HL-60 (cell line): Measurements from ENCODE around the gene DLG1.

Experiments
- DNase-seq, 2 experiments: peaks; one replicate each; pipeline ENCODE4 v3.0.0-alpha.2; 2010 to 2020; ENCODE audit warnings: low read depth in 1 of 2, low spot score in 1 of 2
- H3K27ac ChIP-seq: fragments of 250-450 bp; sonication (Bioruptor Pico); replicated peaks from 2 replicates; pipeline ENCODE4 v1.5.1; 2020; ENCODE audit warnings: mild to moderate bottlenecking, moderate library complexity
- H3K27me3 ChIP-seq: fragments of 250-450 bp; sonication (Bioruptor Pico); 2 replicates; pipeline ENCODE4 v1.5.1; 2021; ENCODE audit warnings: mild to moderate bottlenecking, moderate library complexity; ENCODE audit not compliant: insufficient read depth, poor library complexity, severe bottlenecking
- H3K4me3 ChIP-seq: replicated peaks from 2 replicates; pipeline ENCODE4 v1.5.1; 2011; ENCODE audit warnings: mild to moderate bottlenecking, control low read depth, low read length; ENCODE audit not compliant: insufficient read depth
- GABPA ChIP-seq: IDR thresholded peaks from 2 replicates; pipeline ENCODE4 v1.6.1; 2012; ENCODE audit warnings: low read depth
- POLR2AphosphoS5 ChIP-seq: IDR thresholded peaks from 2 replicates; pipeline ENCODE4 v1.6.1; 2012; ENCODE audit warnings: low read depth
- SPI1 ChIP-seq: IDR thresholded peaks from 2 replicates; pipeline ENCODE4 v1.6.1; 2012; ENCODE audit warnings: low read depth, mild to moderate bottlenecking, borderline replicate concordance
- long read RNA-seq: library from polyadenylated mRNA; unstranded; transcript quantifications from one replicate; pipeline ENCODE4 v2.0.0, GENCODE V29; 2020
- TF ChIP-seq, protein P1 (sequence below): IDR thresholded peaks from one replicate; pipeline ENCODE4 v1.5.1; 2011; ENCODE audit warnings: low read length, control low read depth, inconsistent platforms; ENCODE audit not compliant: insufficient read depth
- TF ChIP-seq, protein P2 (sequence below): IDR thresholded peaks from 2 replicates; pipeline ENCODE4 v1.6.1; 2012; ENCODE audit warnings: low read depth; ENCODE audit not compliant: insufficient replicate concordance

The DLG1 gene
- long read RNA-seq, partial matches to known transcripts: 5 of 10 reads
- long read RNA-seq, other reads (novel, unspliced or antisense): 5 of 10 reads

DNA sequence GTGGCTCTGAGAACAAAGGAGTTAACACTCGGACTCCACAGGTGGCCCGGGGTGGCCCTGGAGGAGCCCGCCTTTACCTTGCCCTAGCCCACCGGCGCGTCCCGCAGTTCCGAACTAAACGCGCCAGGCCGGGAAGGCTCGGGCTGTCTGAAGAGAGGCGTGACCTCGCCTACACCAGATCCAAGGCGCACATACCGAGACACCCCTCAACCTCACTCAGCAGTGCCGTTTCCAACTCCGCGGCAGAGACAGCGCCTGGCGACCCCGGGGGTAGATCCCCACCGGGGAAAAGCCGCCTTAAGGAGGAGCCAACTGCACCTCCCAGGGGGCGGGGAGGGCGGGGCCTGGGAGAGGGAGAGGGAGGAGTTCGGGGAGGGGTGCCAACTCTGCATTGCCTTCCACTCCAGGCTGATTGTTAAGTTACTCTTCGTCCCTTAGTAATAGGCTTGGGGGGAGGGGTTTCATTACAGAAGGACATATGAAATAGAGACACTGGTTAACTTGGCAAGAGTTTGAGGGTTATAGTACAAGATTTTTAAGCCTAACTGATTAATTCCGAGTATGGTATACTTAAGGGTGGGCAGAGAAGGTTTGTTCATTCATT lies at the start of gene DLG1:
Gene DLG1, minus strand, starts transcription at position 272 of the 604 bp plus-strand sequence. CDS start 1,408 bp downstream, outside the sequence.
- Histone ChIP-seq H3K4me3 (peak within 1 kb of the TSS; percentile 96), H3K27me3 (peaks cover 4% of the 10 kb centered on the region), H3K27ac (peak within 1 kb of the TSS; percentile 75)
- peak; percentile 58 to 84 for DNase-seq
- TF ChIP-seq, protein P1, sequence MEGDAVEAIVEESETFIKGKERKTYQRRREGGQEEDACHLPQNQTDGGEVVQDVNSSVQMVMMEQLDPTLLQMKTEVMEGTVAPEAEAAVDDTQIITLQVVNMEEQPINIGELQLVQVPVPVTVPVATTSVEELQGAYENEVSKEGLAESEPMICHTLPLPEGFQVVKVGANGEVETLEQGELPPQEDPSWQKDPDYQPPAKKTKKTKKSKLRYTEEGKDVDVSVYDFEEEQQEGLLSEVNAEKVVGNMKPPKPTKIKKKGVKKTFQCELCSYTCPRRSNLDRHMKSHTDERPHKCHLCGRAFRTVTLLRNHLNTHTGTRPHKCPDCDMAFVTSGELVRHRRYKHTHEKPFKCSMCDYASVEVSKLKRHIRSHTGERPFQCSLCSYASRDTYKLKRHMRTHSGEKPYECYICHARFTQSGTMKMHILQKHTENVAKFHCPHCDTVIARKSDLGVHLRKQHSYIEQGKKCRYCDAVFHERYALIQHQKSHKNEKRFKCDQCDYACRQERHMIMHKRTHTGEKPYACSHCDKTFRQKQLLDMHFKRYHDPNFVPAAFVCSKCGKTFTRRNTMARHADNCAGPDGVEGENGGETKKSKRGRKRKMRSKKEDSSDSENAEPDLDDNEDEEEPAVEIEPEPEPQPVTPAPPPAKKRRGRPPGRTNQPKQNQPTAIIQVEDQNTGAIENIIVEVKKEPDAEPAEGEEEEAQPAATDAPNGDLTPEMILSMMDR: no peak
- no peak for TF ChIP-seq GABPA
- no peak for TF ChIP-seq SPI1
- TF ChIP-seq POLR2AphosphoS5: 0 out of 2 replicates have a peak, but pooled peaks have one; percentile 42

DNA sequence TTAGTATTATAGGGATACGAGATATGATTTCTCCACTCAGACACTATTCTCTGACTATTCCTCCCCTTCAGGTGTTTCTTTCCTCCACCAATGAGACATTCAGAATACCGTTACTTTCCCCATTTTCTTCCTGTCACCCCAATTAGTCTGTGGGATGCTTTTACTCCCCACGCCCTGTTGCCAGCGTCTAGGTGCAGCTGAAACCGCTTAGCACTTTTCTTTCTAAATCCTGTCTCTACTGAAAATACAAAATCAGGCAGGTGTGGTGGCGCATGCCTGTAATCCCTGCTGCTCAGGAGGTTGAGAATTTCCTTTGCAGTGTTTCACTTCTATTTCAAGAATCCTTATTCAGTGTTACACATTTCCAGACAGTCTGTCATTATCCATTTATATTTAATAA lies 49.6 kb upstream of the DLG1 start:
- no peak overlapping the region for H3K27ac ChIP-seq
- no peak for DNase-seq
- no peaks in the 10 kb centered on the region for H3K27me3 ChIP-seq
- TF ChIP-seq GABPA: no peak
- no peak for TF ChIP-seq POLR2AphosphoS5
- TF ChIP-seq, protein P2, sequence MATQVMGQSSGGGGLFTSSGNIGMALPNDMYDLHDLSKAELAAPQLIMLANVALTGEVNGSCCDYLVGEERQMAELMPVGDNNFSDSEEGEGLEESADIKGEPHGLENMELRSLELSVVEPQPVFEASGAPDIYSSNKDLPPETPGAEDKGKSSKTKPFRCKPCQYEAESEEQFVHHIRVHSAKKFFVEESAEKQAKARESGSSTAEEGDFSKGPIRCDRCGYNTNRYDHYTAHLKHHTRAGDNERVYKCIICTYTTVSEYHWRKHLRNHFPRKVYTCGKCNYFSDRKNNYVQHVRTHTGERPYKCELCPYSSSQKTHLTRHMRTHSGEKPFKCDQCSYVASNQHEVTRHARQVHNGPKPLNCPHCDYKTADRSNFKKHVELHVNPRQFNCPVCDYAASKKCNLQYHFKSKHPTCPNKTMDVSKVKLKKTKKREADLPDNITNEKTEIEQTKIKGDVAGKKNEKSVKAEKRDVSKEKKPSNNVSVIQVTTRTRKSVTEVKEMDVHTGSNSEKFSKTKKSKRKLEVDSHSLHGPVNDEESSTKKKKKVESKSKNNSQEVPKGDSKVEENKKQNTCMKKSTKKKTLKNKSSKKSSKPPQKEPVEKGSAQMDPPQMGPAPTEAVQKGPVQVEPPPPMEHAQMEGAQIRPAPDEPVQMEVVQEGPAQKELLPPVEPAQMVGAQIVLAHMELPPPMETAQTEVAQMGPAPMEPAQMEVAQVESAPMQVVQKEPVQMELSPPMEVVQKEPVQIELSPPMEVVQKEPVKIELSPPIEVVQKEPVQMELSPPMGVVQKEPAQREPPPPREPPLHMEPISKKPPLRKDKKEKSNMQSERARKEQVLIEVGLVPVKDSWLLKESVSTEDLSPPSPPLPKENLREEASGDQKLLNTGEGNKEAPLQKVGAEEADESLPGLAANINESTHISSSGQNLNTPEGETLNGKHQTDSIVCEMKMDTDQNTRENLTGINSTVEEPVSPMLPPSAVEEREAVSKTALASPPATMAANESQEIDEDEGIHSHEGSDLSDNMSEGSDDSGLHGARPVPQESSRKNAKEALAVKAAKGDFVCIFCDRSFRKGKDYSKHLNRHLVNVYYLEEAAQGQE: no peak
- TF ChIP-seq, protein P1: no peak
- no peak for TF ChIP-seq SPI1
- H3K4me3 ChIP-seq: no peak overlapping the region

DNA sequence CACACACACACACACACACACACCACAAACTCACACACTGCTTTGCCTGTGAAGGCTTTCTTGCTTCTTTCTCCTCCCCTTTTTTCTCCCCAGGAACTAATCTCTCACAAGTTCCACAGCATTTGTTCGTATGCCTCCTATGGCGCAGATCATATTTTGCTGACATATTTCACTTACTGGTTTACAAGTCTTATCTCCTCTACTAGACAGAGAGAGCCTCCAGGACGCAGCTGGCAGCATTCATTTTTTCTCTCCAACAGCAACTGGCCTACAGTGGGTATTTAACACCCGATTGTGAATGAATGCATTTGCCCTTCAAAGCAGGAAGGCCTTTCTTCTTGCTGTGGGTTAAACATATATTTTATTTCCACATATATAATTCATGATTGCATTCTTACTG lies 47.0 kb upstream of the DLG1 start:
- TF ChIP-seq SPI1 (no peak), GABPA (no peak)
- TF ChIP-seq, protein P1: no peak
- Histone ChIP-seq H3K27me3 (no peaks in the 10 kb centered on the region), H3K27ac (no peak overlapping the region), H3K4me3 (no peak overlapping the region)
- no peak for DNase-seq

DNA sequence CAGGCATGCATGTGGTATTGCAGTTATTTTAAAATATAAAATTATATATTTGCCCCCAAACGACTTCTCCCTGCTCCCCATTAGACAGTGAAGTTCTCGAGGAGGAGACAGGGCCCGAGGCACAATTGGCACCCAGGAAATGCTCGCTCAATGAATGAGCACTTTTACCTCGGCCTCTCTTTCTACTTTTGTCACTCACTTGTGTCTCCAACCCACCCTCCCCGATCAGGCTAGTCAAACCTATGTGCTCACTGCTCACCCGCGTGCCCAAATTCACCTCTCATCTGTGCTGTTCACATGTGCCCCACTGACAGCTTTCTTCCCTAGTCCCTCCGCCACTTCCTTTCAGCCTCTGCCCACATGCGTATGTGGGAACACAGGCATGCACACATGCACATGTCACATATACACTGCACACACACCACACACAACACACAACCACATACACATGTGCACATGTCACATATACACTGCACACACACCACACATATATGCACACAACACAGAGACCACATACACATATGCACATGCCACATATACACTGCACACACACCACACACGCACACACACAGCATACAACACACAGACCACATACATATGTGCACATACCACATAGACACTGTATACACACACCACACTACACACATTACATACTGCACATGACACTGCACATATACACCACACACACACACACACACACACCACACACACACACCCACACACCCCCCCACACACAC lies 46.3 kb upstream of the DLG1 start:
- H3K27ac ChIP-seq: no peak overlapping the region
- no peak overlapping the region for H3K4me3 ChIP-seq
- H3K27me3 ChIP-seq: no peaks in the 10 kb centered on the region
- no peak for DNase-seq
- TF ChIP-seq POLR2AphosphoS5: no peak
- TF ChIP-seq, protein P2: no peak
- TF ChIP-seq, protein P1: no peak
- no peak for TF ChIP-seq SPI1
- no peak for TF ChIP-seq GABPA
